HT1080 (cell line): Measurements from ENCODE around the gene COMMD9. TPM values are rescaled to one million over a fixed set of nuclear protein-coding genes. Genes with fewer than 3 reads are reported as not detected.
A peak's percentile ranks its signal among the peaks of the same experiment; 100 is the strongest.

Experiments used
- DNase-seq: peaks from one replicate; pipeline ENCODE4 v3.0.0-alpha.2; 2015; ENCODE audit warnings: low read depth
- total RNA-seq: library from RNA; depleted of rRNA; stranded (reverse); fragments of >200 nt; shearing (Covaris generic); gene quantifications from 2 replicates; pipeline ENCODE4 v1.2.3, GENCODE V29; 2014

Gene COMMD9
- total RNA-seq, 1 experiment from 2014 or later = 83.6 TPM

GRCh38 chr11:36258730-36259360 is 30.4 kb downstream of the COMMD9 start:
- DNase-seq = peak; percentile 63

GRCh38 chr11:36257351-36257750 is 31.9 kb downstream of the COMMD9 start:
- no peak for DNase-seq

- peak; percentile 29 for DNase-seq
Observed at GRCh38 chr11:36254713-36255112, 34.5 kb downstream of the COMMD9 start.

- no peak for DNase-seq
Observed at GRCh38 chr11:36253238-36253637, 36.0 kb downstream of the COMMD9 start.

- DNase-seq = no peak
Observed at GRCh38 chr11:36251823-36252222, 37.4 kb downstream of the COMMD9 start.

- peak; percentile 75 for DNase-seq
Observed at GRCh38 chr11:36249246-36249645, 40.0 kb downstream of the COMMD9 start.

- no peak for DNase-seq
Observed at GRCh38 chr11:36248436-36248835, 40.8 kb downstream of the COMMD9 start.

- DNase-seq = no peak
Observed at GRCh38 chr11:36247493-36247892, 41.7 kb downstream of the COMMD9 start.

GRCh38 chr11:36243641-36244040 is 45.6 kb downstream of the COMMD9 start:
- no peak for DNase-seq

- DNase-seq = no peak
Observed at GRCh38 chr11:36241497-36241896, 47.7 kb downstream of the COMMD9 start.

GRCh38 chr11:36240801-36241200 is 48.4 kb downstream of the COMMD9 start:
- no peak for DNase-seq

GRCh38 chr11:36240173-36240572 is 49.1 kb downstream of the COMMD9 start:
- DNase-seq = no peak

- no peak for DNase-seq
Observed at GRCh38 chr11:36239636-36240035, 49.6 kb downstream of the COMMD9 start.

GRCh38 chr11:36238881-36239280 is 50.3 kb downstream of the COMMD9 start:
- no peak for DNase-seq

- no peak for DNase-seq
Observed at GRCh38 chr11:36238036-36238631, 51.1 kb downstream of the COMMD9 start.

GRCh38 chr11:36237391-36237790 is 51.8 kb downstream of the COMMD9 start:
- no peak for DNase-seq

- DNase-seq = peak; percentile 41
Observed at GRCh38 chr11:36235750-36236149, 53.5 kb downstream of the COMMD9 start.

- DNase-seq = no peak
Observed at GRCh38 chr11:36234825-36235224, 54.4 kb downstream of the COMMD9 start.

- no peak for DNase-seq
Observed at GRCh38 chr11:36233204-36233603, 56.0 kb downstream of the COMMD9 start.

GRCh38 chr11:36230779-36231699 is 58.2 kb downstream of the COMMD9 start:
- DNase-seq = no peak

- DNase-seq = no peak
Observed at GRCh38 chr11:36229091-36229705, 60.0 kb downstream of the COMMD9 start.

- DNase-seq = no peak
Observed at GRCh38 chr11:36228689-36229088, 60.5 kb downstream of the COMMD9 start.
